CD4-positive, alpha-beta T cell (primary cell): ENCODE data around the gene VRK1. TPM values are rescaled to one million over a fixed set of nuclear protein-coding genes. Genes with fewer than 3 reads are reported as not detected.

ENCODE experiments used
- ATAC-seq: fragments of 200-7000 bp; cut with Tn5 transposase; one replicate; pipeline ENCODE4 v1.10.0; 2022; ENCODE audit warnings: mild to moderate bottlenecking; ENCODE audit not compliant: poor library complexity
- CTCF ChIA-PET: fragments of 350-600 bp; sonication (Branson Sonifier 250); formaldehyde crosslinking; loops from one replicate; lab custom pipeline; 2021; ENCODE audit warnings: antibody characterized with exemption, inconsistent platforms; lab: Charles Lee
- POLR2A ChIA-PET: fragments of 350-600 bp; sonication (Branson Sonifier 250); formaldehyde crosslinking; loops from one replicate; lab custom pipeline; 2021; ENCODE audit warnings: antibody characterized with exemption, inconsistent platforms; lab: Charles Lee
- DNase-seq, 14 experiments: peaks; one replicate each; pipeline ENCODE4 v3.0.0-alpha.2; 2013 to 2020; ENCODE audit warnings: mixed read lengths in 2 of 14
- H3K27ac ChIP-seq, 2 donors: one replicate each; pipeline versions ENCODE4 v1.5.1 to v1.7.0; 2013; ENCODE audit warnings: low read length in 2 of 2, low read depth in 1 of 2, mild to moderate bottlenecking in 1 of 2
- H3K27me3 ChIP-seq, 2 experiments: 1 replicate in 1 of 2; 2 replicates in 1 of 2; pipeline versions ENCODE4 v1.6.1 to v1.7.0; 2013; ENCODE audit warnings: low read length in 2 of 2, control low read depth in 1 of 2, mild to moderate bottlenecking in 1 of 2, moderate library complexity in 1 of 2; ENCODE audit not compliant: insufficient read depth in 2 of 2, control insufficient read depth in 1 of 2
- H3K36me3 ChIP-seq: one replicate; pipeline ENCODE4 v1.6.1; 2013; ENCODE audit warnings: low read length, control low read depth; ENCODE audit not compliant: insufficient read depth
- H3K4me1 ChIP-seq: one replicate; pipeline ENCODE4 v1.6.1; 2013; ENCODE audit warnings: low read length, control low read depth; ENCODE audit not compliant: insufficient read depth
- H3K4me3 ChIP-seq: one replicate; pipeline ENCODE4 v1.5.1; 2013; ENCODE audit warnings: mild to moderate bottlenecking, low read length, moderate library complexity
- H3K9me3 ChIP-seq, 2 experiments: 1 replicate in 1 of 2; 2 replicates in 1 of 2; pipeline versions ENCODE4 v1.6.1 to v1.7.0; 2013; ENCODE audit warnings: low read length in 2 of 2, mild to moderate bottlenecking in 2 of 2, control low read depth in 1 of 2, moderate library complexity in 1 of 2; ENCODE audit not compliant: control insufficient read depth in 1 of 2, insufficient read depth in 1 of 2
- H3K27ac Mint-ChIP-seq: one replicate; pipeline ENCODE4 v1.8.0; 2020; ENCODE audit warnings: mixed read lengths
- H3K27me3 Mint-ChIP-seq: one replicate; pipeline ENCODE4 v1.8.0; 2021; ENCODE audit warnings: mixed read lengths
- H3K36me3 Mint-ChIP-seq: one replicate; pipeline ENCODE4 v1.8.0; 2021; ENCODE audit warnings: low read depth, mixed read lengths
- H3K4me1 Mint-ChIP-seq: one replicate; pipeline ENCODE4 v1.8.0; 2021; ENCODE audit warnings: low read depth, mixed read lengths
- H3K4me3 Mint-ChIP-seq: one replicate; pipeline ENCODE4 v1.8.0; 2020; ENCODE audit warnings: mild to moderate bottlenecking, mixed read lengths
- H3K9me3 Mint-ChIP-seq: one replicate; pipeline ENCODE4 v1.8.0; 2020; ENCODE audit warnings: mixed read lengths
- CTCF ChIP-seq: fragments of 200-600 bp; IDR thresholded peaks from one replicate; pipeline ENCODE4 v1.8.0; 2022; ENCODE audit warnings: antibody characterized with exemption, mild to moderate bottlenecking
- intact Hi-C, 2 experiments: fragments of 100-400 bp; cut with DNase I in 1 of 2; cut with micrococcal nuclease in 1 of 2; formaldehyde crosslinking; loops; one replicate each; pipeline versions ENCODE4 v1.15.1 to v1.9.0; 2023 to 2025; cut with DNase I, micrococcal nuclease
- total RNA-seq, 174 experiments: library from RNA in 2 of 174; stranded (reverse) in 2 of 174; gene quantifications; one replicate each; pipeline ENCODE4 v1.2.3 and lab custom pipeline; 2021 to 2026

The VRK1 gene
- total RNA-seq, 2 experiments from 2014 or later = 36.7 to 41.0 TPM

DNA sequence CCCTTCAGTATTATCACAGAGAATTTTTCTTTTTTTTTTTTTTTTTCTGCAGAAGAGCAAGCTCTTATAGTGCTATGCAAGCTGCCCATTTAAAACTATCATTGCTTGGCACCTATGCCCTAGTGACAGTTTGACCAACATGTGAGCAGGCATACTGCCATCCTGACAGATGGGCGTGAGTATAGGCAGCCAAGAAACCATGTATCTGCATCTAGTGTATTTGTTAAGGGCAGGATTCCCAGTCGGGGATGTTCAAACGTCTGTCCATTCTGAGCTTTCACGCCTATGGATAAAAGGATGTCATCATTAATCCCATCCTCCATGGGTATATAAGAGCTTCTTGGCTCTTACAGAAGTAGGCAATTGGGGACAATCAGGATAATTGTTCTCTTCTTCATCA lies 8.8 kb downstream of the VRK1 start:
- H3K27me3 ChIP-seq = no peaks in the 10 kb centered on the region
- H3K27me3 Mint-ChIP-seq = no peaks in the 10 kb centered on the region
- H3K4me3 ChIP-seq = no peak overlapping the region
- H3K36me3 Mint-ChIP-seq = peaks cover 8% of the 10 kb centered on the region
- no peaks in the 10 kb centered on the region for H3K9me3 ChIP-seq
- no peaks in the 10 kb centered on the region for H3K4me1 ChIP-seq
- H3K9me3 Mint-ChIP-seq = no peaks in the 10 kb centered on the region
- no peak for DNase-seq
- H3K4me3 Mint-ChIP-seq = no peak overlapping the region
- ChIA-PET CTCF (interaction anchor here (0.7 to 1.3 kb wide), 2 partner anchors 15 to 87 kb away, joined by 3 to 4 read pairs; no protein-coding TSS in a partner anchor), POLR2A (no interaction called here)
- ATAC-seq = no peak
- H3K27ac Mint-ChIP-seq = no peak overlapping the region
- peaks cover 63% of the 10 kb centered on the region for H3K4me1 Mint-ChIP-seq
- intact Hi-C loops = no loop called here
- no peaks in the 10 kb centered on the region for H3K36me3 ChIP-seq
- H3K27ac ChIP-seq = no peak overlapping the region
- no peak for TF ChIP-seq CTCF

DNA sequence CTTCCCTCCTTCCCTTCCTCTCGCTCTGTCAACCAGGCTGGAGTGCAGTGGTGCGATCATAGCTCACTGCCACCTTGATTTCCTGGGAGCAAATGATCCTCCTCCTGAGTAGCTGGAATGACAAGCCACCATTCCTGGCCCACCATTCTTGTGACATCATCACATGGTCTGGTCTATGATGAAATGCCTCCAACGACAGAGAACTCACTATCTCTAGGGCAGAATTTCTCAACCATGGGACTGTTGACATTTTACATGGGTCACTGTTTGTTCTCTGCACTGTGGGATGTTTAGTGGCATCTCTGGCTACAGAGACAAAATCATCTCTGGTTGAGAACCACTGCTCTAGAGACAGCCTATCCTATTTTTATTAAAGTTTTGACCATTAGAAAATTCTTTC lies 9.7 kb downstream of the VRK1 start:
- CTCF ChIA-PET = interaction anchor here (1.3 kb wide), 1 partner anchor 15 kb away, joined by 4 read pairs; no protein-coding TSS in a partner anchor
- H3K27me3 Mint-ChIP-seq = no peaks in the 10 kb centered on the region

DNA sequence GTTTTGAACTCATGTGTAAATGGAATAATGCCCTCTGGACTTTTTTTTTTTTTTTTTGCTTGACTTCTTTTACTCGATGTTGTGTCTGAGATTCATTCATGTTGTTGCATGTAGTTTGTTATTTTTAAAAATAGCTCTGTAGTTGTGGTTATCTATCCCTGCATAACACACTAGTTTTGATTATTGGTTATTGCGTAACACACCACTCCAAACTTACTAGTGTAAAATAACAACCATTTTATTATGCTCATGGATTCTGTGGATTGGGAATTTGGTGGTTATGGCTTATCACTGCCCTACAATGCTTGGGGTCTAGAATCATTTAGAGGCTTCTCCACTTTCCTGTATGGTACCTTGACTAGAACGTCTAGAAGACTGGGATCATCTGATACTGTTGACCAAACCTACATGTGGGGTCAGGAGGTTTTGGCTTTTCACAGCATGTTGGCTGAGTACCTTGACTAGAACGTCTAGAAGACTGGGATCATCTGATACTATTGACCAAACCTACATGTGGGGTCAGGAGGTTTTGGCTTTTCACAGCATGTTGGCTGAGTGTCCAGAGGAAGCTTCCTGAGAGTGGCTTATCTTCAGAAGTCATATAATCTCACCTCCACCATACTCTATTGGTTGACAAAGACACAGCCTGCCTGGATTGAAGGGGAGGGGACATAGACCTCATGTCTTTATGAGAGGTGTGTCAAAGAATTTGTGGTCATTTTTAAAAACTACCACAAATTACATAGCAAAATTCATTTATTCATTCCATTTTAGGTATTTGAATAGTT lies 11.6 kb downstream of the VRK1 start:
- ChIA-PET CTCF (no interaction called here), POLR2A (interaction anchor here (0.6 kb wide), 1 partner anchor 12 kb away, joined by 3 read pairs; no protein-coding TSS in a partner anchor)
- TF ChIP-seq CTCF = no peak
- Mint-ChIP-seq H3K4me3 (no peak overlapping the region), H3K9me3 (no peaks in the 10 kb centered on the region), H3K36me3 (peaks cover 17% of the 10 kb centered on the region), H3K4me1 (peaks cover 76% of the 10 kb centered on the region), H3K27me3 (no peaks in the 10 kb centered on the region), H3K27ac (no peak overlapping the region)
- H3K4me1 ChIP-seq = no peaks in the 10 kb centered on the region
- H3K27me3 ChIP-seq = no peaks in the 10 kb centered on the region
- no peaks in the 10 kb centered on the region for H3K36me3 ChIP-seq
- H3K27ac ChIP-seq = no peak overlapping the region
- DNase-seq (no peak), ATAC-seq (no peak)
- intact Hi-C loops = no loop called here
- no peak overlapping the region for H3K4me3 ChIP-seq
- no peaks in the 10 kb centered on the region for H3K9me3 ChIP-seq

More for the DNA sequence above, 9.7 kb downstream of the VRK1 start:
- intact Hi-C loops = no loop called here
- DNase-seq = no peak
- no peak overlapping the region for H3K27ac Mint-ChIP-seq
- Histone ChIP-seq H3K9me3 (no peaks in the 10 kb centered on the region), H3K4me1 (no peaks in the 10 kb centered on the region), H3K36me3 (no peaks in the 10 kb centered on the region), H3K27ac (no peak overlapping the region), H3K4me3 (no peak overlapping the region), H3K27me3 (no peaks in the 10 kb centered on the region)
- peaks cover 8% of the 10 kb centered on the region for H3K36me3 Mint-ChIP-seq
- no peaks in the 10 kb centered on the region for H3K9me3 Mint-ChIP-seq
- H3K4me1 Mint-ChIP-seq = peaks cover 72% of the 10 kb centered on the region
- POLR2A ChIA-PET = no interaction called here
- no peak overlapping the region for H3K4me3 Mint-ChIP-seq
- no peak for TF ChIP-seq CTCF
- no peak for ATAC-seq
